NCI-H748 (cell line): ENCODE measurements around the gene TPCN2.
"Not testable (repeated sequence)": the region's sequence is repeated elsewhere in the genome, so short reads cannot be mapped to it uniquely, and the experiment has no call there.

Source experiments
- DNase-seq: peaks from one replicate; lab custom pipeline; 2025; ENCODE audit not compliant: unreplicated experiment; lab: John Stamatoyannopoulos, UW

Gene TPCN2

DNA sequence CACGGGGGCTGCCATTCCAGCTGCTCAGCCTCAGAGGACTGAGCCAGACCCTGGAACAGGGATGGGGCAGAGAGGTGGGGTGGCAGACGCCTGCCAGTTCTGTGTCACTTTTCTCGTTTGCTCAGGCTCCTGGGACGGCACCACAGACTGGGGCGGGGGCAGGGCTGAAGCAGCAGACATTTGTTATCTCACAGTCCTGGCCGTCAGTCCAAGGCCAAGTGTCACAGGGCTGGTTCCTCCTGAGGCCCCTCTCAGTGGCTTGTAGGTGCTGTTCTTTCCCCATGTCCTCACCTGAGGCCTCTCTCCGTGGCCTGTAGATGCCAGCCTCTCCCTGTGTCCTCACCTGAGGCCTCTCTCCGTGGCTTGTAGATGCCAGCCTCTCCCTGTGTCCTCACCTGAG lies 24.7 kb downstream of the TPCN2 start:
- DNase-seq = no peak

DNA sequence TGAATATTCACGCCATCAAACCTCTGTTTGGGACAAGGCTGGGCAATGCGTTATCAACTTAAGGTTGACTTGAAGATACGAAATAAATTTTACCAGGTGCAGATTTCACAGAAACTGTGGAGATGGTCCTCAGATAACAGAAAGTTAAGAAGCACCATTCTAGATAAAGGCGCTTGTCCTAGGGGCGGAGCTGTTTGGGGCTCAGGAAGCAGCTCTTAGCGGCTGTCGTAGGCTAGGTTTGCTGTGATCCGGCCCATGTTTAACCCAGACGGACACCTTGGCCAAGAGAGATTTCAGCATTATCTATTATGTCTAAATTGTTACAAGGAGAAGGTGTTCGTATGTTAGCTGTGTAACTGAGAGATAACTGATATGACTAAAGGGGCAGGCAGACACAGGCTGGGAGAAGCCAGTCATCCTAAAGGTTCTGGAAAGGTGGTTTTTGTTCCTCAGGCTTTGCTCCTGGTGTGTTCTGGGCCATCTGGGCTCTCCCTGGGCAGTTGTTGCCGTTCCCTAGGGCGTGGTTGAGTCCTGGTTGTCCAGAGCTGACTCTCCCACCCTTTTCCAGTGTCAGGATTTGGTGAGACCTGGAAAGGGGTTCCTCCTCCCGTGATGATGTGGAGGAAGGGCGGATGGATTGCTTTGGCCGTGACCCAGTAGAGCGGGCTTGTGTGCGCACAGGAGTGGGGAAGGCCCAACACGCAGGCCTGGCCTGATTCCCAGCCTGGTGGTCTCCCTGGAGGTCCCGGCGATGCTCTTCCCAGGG lies 25.8 kb downstream of the TPCN2 start:
- DNase-seq = no peak

DNA sequence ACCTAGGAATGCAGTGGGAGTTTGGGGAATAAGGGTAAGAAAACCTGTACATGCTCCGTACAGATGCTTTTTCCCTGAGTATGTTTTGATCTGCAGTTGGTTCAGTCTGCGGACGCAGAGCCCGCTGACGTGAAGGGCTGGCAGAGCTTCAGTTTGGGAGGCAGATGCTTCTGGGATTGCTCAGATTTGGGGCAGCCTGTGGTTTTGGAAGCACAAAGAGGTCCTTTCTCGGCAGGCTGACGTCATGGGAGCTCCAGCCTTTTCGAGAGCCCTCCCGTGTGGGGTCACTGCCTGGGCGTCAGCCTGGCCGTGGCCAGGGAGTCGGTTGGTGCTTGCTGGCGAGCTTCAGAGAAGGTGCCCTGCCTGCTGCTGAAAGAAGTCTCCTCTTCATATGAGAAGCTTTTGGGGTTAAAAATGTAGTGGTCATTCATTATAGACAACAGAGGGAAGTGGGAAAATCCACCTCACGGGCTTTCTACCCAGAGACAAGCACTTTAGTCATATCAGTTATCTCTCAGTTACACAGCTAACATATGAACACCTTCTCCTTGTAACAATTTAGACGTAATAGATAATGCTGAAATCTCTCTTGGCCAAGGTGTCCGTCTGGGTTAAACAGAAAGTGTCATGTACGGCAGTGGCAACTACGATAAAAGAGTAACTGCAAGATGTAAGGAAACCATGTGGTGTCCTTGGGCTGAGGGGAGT lies 26.8 kb downstream of the TPCN2 start:
- no peak for DNase-seq

DNA sequence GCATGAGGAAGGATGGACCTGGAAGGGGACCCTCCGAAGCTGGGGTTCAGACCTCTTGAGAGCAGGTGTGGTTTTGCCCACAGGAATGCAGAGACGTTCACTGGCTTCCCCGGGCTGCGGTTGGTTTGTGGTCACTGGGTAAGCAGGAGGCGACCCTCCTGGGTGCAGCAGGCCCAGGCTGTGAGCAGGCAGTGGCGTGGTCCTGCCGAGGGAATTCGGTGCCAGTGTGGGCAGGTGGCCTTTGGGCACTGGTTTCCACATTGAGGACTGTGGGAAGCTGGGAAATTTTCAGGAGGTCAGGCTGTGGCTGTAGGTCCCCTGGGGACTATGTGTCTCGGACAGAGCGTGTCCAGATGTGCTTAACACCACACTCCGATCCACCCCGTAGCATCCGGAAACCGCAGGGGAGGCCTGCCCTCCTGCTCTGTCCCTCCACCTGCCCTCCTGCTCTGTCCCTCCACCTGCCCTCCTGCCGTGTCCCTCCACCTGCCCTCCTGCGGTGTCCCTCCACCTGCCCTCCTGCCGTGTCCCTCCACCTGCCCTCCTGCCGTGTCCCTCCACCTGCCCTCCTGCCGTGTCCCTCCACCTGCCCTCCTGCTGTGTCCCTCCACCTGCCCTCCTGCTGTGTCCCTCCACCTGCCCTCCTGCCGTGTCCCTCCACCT lies 27.5 kb downstream of the TPCN2 start:
- DNase-seq = no peak

DNA sequence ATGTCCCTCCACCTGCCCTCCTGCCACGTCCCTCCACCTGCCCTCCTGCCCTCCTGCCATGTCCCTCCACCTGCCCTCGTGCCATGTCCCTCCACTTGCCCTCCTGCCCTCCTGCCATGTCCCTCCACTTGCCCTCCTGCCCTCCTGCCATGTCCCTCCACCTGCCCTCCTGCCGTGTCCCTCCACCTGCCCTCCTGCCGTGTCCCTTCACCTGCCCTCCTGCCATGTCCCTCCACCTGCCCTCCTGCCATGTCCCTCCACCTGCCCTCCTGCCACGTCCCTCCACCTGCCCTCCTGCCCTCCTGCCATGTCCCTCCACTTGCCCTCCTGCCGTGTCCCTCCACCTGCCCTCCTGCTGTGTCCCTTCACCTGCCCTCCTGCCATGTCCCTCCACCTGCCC lies 28.2 kb downstream of the TPCN2 start:
- DNase-seq = not testable (repeated sequence)

DNA sequence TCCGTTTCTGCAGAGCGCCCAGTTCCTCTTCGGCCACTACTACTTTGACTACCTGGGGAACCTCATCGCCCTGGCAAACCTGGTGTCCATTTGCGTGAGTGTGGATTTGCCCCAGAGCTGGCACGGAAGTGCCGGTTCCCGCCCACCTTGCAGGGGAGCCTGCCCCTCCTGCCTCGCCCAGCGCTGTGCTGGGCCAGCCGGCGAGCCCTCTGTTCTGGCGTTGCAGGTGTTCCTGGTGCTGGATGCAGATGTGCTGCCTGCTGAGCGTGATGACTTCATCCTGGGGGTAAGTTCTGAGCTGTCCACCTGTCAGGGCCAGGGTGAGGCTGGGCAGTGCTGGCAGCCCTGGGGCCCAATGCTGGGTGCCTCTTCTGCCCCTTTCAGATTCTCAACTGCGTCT lies 29.8 kb downstream of the TPCN2 start:
- DNase-seq = no peak

DNA sequence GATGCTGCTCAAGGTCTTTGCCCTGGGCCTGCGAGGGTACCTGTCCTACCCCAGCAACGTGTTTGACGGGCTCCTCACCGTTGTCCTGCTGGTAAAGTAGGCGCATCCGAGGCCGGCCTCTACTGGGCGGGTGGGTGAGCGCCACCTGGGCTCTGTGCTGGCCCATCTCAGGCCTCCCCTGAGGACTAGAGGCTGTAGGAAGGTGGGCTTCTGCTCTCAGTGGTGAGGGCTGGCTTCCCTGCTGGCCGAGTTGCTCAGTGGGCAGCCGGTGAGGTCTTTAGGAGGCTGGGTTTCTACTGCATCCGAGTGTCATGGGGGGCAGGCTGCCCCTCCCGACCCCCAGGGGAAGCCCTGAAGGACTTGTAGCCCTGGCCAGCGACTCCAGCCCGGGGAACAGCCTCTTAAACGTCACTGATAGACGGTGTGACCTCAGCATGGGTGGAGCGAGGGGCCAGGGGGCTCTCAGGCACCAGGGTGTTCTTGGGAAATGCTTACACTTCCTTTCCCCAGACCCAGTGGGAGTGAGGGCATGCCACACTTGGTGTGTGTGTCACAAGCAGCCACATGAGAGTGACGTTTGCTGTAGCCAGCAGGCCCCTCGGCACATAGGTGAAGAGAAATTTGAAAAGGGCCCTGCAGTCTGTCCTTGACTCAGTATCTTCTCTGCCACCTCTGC lies 30.3 kb downstream of the TPCN2 start:
- DNase-seq = no peak

DNA sequence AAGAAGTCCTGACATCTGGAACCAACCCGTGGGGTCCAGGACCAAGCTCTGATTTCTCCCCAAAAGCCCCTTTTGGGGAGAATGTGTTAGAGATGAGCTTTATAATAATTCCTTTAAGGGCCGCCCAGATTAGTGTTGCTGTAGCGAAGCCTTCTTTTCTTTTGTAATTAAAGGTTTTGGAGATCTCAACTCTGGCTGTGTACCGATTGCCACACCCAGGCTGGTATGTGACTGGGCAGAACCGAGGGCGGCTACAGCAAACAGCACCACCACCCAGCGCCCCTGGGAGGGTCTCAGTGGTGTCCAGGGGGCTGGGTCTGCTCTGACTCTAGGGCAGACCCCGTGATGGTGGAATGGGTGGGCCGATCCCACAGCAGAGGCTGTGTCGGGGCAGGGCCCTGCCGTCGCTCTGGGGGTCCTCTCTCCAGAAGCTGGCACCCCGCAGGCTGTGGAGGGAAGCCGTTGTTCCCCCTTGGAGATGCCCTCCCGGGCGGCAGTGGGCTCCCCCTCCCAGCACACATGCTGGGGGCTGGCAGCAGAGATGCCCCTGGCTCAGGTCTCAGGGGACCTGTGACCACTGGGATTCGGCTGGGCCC lies 31.0 kb downstream of the TPCN2 start:
- no peak for DNase-seq

DNA sequence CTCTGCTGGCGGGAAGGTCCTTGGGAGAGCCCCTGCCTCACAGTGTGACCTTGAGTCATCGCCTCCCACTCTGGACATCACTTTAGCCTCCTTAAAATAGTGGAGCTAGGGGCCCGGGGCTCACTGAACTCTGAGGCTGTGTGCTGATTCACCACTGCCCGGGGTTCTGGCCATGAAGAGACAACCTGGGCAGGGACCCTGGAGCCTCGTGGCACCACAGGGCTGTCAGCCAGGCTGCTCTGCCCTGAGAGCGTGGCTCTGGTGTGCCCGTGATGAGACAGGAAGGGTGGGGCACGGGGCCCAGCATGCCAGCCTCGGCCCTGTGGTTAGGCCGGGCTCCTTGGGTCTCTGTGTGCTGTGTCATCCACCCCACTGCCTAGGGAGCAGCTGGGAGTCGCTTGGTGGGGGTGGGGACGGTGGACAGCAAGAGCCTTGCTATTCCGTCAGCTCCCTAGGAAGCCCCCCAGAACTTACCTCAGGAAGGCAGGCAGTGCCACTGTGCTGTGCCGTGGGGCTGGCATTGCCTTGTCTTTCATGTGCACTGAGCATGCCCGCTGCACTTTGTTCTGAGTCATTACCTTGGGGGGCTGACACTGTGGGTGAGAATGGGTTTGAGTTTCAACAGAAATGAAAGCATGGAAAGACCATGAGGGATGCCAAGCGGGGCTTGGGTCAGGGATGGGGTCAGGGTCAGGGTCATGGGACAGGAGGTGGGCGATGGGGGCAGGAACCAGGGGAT lies 31.7 kb downstream of the TPCN2 start:
- no peak for DNase-seq

DNA sequence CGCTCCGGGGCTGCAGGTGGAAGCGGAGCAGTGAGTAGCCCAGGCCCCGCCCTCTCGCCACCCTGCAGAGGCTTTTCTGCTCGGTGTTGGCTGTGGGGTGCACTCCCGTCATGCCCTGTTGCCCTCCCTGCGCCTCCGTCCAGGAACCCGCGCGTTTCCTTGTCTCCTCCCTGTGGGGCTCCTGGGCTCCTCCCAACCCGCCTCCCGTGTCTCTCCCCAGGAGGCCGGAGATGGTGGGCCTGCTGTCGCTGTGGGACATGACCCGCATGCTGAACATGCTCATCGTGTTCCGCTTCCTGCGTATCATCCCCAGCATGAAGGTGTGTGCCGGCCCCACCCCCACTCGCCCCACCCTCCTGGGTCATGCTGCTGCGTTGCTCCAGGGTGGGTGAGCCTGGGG lies 32.4 kb downstream of the TPCN2 start:
- DNase-seq = no peak

DNA sequence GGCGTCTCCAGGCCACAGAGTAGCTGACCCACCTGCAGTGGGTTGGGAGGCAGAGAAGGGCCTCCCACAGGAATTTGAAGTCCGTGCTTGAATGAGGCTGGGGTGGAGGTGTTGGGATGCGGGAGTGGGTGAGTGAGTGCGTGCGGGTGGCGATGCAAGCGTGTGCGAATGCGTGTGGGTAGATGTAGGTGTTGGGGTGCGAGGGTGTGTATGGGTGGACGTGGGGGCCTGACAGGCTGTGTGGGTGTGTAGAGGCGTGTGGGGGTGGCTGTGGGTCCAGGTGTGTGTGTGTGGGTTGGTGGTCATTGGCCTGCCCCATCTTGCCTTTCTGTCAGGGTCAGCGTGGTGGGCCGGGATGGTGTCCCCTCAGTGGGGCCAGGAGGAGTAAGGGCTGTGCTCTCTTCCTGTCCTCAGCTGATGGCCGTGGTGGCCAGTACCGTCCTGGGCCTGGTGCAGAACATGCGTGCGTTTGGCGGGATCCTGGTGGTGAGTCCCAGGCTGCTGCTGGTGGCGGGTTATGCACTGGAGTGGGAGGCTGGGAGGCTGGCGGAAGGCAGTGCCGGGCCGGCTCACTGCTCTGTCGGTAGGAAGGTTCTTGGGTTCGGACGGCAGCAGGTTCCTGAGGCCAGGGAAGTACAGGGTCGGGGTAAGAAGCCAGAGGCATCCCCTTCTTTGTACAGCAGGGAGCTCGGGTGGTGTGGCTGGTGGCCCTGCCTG lies 35.0 kb downstream of the TPCN2 start:
- no peak for DNase-seq

DNA sequence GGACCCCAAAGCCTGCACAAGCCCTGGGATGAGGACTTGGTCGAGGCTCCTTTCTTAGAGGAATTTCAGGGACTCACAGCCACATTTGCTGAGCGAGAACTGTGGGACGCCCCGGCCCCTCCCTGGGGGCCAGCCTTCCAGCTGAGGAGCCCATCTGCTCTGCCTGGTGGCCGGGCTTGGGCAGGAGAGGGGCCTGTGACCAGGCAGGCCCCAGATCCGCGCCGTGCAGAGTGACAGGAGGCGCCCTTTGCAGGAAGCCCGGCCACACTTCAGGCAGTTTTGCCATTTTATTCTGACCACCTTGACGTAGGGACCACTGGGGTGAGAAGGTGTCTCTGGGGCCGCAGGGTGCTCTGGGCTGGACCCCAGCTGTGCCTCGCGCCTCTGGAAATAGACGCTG lies 35.6 kb downstream of the TPCN2 start:
- DNase-seq = no peak

DNA sequence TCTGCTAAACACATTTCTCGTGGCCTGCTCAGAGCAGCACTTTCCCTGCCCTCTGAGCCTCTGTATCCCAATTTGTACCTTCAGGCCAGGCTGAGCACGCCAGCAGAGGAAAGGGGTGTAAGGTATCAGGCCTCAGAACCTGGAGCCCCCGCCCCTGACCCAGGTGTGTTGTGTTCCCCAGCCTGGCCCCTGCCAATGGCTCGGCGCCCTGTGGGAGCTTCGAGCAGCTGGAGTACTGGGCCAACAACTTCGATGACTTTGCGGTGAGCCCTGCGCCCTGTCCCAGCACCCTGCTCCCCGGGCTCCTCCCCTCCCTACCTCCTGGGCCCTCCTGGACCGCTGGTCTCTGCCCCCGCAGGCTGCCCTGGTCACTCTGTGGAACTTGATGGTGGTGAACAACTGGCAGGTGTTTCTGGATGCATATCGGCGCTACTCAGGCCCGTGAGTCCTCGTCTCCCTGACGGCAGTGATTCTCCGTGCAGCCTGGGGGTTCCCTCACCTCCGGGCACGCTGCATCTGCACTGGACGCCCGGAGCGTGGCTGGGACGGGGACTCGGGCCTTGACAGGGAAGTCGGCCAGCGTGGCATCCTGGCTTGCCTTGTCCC lies 36.9 kb downstream of the TPCN2 start:
- DNase-seq = no peak

DNA sequence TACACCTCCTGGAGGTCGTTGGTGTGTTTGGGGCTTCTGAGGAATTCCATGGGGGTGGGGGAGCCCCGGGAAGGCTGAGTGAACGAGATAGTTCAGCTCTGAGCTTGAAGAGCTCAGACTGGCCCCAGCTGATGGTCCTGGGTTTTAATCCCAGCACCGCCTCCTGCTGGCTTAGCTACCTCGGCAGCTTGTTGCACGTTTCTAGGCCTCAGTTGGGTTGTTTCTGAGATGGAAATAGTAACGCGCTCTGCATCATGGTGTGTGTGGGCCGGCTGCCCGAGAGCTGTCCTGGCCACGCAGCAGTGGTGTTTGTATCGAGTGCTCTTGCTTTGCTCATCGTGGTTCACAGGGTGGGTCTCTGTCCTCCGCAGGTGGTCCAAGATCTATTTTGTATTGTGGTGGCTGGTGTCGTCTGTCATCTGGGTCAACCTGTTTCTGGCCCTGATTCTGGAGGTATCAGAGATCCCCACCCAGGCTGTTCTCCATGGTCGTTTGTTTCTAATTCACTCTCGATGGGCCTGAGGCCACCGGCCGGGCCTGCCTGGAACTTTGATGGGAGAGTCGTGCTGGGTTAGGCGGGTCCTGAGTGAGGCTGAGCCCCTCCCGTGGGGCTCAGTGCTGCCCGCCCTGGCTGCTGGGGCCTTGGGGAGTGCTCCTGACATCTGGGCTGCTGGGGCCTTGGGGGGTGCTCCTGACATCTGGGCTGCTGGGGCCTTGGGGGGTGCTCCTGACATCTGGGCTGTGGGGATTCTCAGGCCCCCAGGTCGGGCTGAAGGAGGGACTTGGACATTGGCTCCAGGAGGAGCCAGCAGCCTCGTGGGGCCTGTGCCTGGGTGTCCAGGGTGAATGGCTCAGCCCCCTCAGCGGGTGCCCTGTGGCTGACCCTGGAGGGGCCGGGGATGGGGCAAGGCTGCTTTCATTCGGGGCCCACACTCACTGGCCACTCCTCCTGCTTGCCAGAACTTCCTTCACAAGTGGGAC lies 37.7 kb downstream of the TPCN2 start:
- DNase-seq = no peak

DNA sequence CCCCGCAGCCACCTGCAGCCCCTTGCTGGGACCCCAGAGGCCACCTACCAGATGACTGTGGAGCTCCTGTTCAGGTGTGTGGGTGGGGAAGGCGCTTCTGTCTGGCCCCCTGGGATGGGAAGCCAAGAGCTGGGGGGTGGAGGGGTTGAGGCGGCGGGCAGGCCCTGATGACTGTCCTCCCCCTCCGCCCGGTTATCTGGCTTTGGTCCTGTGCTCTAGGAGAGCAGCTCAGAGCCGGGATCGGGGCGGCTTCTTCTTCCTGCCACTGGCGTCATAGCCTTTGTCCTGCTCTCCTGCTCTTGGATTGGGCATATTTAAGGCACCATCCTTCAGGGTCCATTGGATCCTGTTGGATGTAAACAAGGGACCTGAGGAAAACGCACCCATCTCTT lies 38.4 kb downstream of the TPCN2 start:
- DNase-seq = no peak

DNA sequence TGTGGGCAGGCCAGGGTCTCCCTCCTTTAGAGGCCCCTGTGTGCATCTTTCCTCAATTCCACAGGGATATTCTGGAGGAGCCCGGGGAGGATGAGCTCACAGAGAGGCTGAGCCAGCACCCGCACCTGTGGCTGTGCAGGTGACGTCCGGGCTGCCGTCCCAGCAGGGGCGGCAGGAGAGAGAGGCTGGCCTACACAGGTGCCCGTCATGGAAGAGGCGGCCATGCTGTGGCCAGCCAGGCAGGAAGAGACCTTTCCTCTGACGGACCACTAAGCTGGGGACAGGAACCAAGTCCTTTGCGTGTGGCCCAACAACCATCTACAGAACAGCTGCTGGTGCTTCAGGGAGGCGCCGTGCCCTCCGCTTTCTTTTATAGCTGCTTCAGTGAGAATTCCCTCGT lies 39.1 kb downstream of the TPCN2 start:
- no peak for DNase-seq

DNA sequence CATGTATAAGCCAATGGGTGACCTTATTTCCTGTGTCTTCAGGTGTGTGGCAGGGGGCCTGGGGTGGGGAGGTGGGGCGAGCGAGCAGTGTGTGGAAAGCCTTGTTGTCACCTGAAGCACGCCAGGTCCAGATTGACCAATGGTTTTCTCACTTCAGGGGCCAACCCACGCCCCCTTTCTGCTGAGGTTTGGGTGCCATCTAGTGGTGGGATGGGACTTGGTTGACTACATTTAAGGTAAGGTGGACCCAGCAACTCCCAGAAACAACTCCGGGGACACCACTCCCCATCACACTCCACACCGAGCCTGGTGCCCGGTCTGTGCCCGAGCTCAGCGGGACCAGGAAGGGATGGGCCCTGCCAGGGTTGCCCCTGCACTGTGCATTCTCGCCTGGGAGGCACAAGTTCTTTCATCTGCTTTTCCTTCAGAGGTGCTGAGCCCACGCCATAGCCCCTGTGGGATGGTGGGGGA lies 40.0 kb downstream of the TPCN2 start:
- peak; percentile 80 for DNase-seq

DNA sequence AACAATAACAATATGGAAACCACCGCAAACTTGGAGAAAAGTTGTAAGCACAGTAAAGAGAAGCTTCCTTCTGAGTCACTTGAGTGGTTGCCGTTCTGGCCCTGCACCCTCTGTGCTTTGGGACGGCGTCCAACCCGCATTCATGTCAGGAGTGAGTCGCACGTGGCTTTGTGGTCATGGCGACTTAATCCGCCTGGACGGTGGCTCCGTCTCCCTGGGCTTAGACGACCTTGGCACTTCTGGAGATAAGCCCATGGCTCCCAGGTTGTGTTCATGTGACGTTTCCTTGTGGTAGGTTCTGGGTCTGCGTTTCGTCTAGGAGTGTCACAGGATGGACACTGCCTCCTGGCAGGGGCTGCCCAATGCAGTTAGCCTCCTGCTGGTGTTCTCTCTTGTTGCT lies 40.5 kb downstream of the TPCN2 start:
- DNase-seq = no peak
